ENCODE measurements around the gene CHCHD6. TPM values are rescaled to one million over a fixed set of nuclear protein-coding genes. Genes with fewer than 3 reads are reported as not detected.

CHCHD6 gene
- total RNA-seq, 1 donor from 2014 or later = 3.7 TPM

DNA sequence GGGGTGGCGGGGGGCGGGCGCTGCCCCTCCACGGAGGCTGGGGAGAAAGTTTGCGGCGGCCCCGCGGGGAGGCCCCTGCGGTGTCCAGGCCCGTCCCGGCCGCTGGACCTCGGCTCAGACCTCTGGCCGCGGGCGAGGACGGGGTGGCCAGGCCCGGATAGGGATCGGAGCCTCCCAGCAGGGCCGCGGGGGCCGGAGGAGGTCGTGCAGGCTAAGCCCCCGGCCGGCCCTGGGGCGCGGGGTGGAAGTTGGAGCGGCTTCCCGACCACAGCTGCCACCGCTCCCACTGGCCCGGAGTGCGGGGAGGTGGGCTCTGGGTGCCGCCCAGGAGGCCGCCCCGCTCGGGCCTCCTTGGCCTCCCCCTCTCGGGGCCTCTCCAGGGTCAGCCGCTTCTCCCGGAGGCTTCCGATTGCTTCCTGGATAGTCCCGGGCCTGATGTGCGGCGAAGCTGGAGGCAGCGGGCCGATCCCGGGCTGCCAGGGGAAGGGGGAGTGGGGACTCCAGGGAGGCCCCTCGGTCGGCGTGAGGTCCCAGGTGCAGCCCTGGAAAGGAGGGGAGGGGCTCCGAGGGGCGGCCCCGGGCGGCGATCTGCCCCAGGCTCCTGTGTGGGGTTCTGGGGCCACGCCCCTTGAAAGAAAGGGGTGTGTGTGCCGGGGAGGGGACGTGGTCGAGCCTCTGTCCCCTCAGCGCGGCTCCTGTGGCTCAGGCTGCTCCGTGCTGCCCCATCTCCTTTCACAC is 279.8 kb downstream of the CHCHD6 start:
- peak; percentile 37 for DNase-seq

DNA sequence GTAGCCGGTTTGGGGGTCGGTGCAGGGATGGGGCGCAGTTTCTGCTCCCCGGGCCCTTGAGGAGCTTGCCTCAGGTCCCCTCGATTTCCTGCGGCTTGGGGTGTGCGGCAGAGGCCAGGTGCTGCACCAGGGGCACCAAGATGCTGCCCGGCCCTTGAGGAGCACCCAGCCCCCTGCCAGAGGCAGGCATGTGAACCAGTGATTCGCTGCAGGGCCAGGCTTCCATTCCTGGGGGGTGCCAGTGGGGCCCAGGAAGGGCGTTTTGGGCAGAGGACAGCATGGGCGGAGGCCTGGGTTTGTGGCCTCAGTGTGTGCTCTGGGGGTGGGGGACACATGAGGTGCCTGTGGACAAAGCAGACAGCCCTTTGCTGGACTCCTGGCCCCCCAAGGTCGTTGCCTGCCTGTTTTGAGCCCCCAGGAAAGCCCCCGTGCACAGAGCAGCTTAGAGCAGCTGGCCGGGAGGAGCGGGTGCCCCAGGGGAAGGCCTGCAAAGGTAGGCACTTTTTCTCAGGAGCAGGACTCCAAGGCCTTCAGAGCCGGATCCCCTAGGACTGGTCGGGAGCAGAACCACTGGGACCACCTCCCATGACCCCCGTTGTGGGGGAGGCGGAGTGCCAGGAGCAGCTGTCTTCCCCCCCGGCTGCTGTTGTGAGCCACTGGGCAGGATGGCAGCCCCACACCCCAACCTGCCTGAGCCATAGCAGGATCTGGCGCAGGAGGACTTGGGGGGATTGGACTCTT is 280.5 kb downstream of the CHCHD6 start:
- no peak for DNase-seq

DNA sequence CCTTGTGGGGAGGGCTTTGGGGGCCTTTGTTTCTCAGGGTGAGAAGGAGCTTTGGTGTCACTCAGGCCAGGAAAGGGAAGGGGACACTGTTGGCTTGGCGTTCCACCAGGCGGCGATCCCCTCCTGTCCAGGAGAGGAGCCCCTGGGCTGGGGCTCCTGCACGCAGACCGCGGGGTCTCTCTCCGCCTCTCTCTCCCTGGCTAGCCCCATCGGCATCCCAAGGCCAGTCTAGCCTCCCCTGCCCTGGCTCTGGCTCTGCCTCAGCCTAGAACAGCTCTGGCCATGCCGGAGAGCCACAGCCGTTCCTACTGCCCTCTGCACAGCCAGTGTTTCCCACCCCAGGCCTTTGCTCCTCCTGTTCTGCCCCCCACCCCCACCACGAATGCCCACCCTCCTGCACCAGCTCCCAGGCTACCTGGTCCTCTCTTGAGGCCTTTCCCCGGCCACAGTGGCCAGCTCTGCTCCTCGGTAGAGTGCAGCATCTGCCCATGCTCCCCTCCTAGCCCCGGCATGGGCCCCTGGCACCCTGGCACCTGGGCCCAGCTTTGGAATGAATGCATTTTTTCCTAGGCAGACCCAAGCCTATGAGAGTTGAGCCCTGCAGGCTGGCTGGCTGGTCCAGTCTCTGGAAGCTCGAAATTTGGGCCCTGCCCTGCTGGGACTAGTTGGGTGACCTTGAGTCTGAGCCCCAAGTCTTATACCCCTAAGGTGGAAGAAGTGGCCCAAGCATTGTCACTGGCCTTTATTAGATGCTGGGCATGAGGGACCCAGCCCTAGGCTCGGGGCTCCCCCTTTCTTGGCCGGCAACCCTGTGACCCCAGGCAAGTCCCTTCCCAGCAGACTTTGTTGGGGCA is 281.3 kb downstream of the CHCHD6 start:
- DNase-seq = no peak

DNA sequence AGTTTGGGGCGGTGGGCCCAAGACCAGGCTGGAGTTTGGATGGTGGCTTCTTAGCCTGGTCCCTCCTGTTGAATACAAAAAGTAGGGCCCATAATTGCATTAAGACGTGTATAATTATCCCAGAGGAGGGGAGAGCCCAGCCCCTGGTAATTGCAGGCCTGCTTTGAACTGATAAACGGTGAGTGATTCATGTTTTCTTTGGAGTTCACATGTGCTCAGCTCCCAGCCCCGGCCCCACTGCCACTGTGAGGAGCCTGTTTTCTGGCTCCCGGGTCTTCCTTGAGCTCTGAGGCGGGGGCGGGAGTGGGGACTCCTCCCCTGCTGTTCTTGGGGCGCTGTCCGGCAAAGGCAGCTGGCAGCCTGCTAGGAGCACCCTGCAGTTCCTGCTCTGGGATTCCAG is 282.0 kb downstream of the CHCHD6 start:
- DNase-seq = no peak

DNA sequence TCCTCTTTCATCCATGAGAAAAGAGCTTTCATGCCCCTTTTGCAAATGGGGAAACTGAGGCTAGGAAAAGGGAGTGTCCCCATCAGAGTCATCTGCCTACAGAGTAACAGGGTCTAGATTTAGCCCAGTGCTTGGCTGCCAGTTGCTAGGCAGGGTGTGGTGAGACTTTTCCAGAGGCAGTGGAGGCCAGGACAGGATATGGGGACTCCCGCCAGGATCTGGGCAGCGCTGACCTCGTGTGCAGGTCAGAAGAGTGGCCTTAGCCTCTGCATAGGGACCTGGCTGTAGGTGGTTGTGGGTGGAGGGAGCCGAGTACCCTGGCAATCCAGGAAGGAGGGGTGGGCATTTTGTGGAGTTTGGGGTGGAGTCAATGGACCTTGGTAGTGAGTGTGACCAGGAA is 283.1 kb downstream of the CHCHD6 start:
- no peak for DNase-seq

DNA sequence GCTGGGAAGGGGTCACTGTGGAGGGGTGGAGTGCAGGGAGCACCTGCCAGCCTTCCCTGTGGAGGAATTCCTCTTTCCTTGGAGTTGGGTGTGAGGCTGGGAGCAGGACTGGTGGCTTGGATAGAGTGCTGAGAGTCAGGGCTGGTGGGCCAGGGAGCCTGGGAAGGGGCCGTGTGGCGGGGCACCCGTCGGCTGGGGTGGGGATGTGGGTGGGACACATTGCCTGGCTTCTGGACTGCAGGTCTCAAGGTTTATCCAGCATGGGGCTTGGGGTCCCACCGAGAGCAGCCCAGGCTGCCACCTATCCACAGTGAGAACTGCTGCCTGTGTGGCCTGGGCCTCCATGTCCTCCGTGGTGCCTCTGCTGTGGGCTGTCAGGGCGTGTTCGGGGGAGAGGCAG is 283.6 kb downstream of the CHCHD6 start:
- DNase-seq = no peak

DNA sequence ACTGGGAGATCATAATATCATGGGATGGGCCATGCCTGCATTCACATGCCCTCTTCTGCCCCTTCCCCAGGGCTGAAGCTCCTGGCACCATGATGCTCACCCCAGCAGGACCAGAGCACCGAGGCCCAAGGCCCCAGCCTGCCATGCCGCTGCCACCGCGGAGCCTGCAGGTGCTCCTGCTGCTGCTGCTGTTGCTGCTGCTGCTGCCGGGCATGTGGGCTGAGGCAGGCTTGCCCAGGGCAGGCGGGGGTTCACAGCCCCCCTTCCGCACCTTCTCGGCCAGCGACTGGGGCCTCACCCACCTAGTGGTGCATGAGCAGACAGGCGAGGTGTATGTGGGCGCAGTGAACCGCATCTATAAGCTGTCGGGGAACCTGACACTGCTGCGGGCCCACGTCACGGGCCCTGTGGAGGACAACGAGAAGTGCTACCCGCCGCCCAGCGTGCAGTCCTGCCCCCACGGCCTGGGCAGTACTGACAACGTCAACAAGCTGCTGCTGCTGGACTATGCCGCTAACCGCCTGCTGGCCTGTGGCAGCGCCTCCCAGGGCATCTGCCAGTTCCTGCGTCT is 284.5 kb downstream of the CHCHD6 start:
- DNase-seq = no peak

DNA sequence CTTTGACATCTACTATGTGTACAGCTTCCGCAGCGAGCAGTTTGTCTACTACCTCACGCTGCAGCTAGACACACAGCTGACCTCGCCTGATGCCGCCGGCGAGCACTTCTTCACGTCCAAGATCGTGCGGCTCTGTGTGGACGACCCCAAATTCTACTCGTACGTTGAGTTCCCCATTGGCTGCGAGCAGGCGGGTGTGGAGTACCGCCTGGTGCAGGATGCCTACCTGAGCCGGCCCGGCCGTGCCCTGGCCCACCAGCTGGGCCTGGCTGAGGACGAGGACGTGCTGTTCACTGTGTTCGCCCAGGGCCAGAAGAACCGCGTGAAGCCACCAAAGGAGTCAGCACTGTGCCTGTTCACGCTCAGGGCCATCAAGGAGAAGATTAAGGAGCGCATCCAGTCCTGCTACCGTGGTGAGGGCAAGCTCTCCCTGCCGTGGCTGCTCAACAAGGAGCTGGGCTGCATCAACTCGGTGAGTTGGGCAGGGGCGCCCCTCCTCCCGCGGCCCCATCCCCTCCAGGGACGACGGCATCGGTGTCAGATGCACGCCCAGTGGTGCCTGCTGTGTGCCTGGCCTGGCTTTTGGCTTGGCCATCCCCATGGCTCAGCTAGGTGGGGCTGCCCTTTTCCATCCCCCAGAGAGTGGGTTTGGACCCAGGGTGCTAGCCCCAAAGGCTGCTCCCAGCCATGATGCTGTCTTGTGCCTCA is 285.4 kb downstream of the CHCHD6 start:
- DNase-seq = no peak

DNA sequence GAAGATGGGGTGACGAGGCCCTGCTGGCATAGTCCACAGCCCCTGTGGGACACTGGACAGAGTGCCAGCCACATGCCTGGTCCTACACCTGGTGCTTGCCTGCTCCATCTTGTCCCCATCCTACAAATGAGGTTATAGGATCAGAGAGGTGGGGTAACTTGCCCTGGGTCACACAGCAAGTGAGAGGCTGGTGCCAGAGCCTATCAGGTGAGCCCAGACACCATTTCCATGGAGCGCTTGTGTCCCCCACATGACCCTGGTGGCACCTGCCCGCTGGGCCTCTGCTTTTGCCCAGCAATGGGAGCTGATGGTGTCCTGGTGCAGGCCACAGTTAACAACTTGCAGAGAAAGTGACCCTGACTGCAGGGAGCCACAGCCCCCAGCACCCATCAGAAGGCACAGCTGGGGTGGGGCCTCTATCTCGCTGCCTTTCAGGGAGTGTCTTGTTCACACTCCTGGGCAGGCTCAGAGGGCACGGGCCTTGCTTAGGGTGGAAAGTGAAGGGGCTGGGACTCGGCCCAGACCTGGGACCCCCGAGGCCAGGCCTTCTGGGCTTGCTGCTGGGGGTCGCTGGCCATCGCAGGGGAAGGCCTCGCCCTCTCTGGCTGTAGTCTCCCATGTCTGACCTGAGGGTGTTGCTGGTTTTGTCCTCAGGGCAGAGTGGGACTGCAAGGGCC is 286.1 kb downstream of the CHCHD6 start:
- no peak for DNase-seq

DNA sequence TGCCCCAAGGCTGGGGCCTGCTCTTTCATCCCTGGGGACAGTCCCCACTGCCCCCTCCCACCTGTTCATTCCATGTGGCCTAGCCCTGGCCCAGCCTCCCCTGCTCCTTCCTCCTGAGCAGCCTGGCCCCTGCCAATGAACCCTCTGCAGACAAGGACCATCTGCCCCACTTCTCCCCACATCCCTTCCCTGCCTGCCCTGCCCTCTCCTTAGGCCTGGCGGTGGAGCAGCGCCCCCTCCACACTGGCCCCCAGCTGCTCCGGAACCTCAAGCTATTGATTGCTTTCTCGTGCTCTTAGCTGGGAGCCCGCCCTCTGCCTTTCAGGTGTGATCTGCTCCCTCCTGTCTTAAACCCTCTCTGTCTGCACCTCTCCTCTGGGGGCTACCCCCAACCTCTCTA is 286.9 kb downstream of the CHCHD6 start:
- DNase-seq = no peak

DNA sequence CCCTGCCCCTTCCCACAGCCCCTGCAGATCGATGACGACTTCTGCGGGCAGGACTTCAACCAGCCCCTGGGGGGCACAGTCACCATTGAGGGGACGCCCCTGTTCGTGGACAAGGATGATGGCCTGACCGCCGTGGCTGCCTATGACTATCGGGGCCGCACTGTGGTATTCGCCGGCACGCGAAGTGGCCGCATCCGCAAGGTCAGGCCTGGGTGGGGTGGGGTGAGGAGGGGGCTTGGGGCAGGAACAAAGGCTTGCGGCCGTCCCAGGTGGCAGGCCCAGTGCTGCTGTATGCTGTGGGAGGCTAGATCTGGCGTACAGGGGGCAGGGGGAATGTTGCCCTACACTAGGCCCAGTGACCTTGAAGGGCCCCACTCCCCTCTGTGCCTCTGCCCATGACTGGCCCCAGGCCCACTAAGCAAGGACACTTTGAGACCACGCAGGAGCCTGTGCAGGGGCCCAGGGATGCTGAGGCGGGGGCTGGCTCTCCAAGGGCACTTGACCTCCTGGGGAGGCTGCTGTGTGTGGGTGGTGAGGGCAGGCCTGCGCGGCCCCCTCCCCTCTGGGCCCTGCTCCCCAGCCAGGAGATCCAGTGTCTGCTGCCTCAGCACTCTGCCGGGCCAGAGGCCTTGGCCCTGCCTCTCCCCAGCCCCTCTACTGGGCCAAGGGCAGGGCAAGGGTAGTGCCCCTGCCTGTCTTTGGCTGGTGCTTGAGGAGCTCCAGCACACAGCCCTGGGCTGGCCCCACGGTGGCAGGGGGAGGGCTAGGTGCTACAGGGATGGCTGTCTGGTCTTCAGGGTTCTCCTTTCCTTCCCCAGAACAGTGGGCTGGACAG is 287.5 kb downstream of the CHCHD6 start:
- DNase-seq = no peak

DNA sequence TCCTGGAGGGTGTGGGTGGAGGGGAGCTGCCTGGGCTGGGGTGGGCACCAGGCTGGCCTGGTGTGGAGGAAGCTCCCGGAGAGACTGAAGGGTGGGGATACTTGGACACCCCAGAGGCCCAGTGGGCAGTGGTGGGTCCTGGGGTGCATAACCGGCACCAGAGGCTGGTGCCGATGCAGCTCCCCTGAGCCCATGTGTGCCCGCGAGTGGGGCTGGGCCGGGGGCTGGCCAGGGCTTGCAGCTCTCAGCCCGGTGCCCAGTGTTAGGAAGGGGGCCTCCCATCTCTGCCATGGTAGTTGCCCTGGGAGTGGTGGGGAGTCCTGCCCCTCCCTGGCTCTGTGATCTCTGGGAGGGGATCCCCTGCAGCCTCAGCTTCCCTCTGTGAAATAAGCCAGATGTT is 288.2 kb downstream of the CHCHD6 start:
- DNase-seq = no peak

DNA sequence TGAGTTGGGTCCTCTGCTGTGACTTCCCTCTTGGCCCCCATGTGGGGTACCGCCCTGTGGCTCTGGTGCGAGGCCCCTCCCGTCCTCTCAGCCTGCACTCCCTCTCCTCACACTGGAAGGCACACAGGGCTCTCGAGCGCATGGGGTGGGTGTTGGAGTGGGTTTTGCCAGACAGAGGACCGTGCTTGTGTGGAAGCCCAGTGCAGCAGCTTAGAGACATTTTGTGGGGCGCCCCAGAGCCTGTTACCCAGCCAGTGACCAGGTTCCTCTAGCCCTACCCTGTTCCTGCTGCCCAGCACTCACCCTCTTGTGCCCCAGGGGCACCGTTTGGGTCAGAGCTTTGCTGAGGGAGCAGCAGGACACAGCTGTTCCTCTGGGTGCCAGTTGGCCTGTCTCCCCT is 288.7 kb downstream of the CHCHD6 start:
- DNase-seq = no peak

DNA sequence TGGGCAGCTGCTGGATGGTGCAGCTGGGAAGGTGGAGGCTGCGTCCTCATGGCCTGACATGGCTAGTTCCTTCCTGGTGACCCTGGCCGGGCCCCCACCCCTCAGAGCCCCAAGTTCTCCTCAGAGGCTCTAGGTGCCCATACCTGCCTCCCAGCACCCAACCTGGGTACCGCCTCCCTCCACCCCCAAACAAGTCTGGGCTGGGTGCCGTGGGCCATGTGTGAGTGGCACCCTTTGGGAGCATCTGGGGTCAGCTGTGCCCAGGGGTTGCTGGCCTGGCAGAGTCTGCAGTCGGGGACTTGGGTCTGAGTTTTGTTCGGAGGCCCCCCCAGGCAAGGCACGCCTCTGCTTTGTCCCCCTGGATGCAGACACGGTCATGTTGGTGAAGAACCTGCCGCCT is 289.4 kb downstream of the CHCHD6 start:
- DNase-seq = no peak

DNA sequence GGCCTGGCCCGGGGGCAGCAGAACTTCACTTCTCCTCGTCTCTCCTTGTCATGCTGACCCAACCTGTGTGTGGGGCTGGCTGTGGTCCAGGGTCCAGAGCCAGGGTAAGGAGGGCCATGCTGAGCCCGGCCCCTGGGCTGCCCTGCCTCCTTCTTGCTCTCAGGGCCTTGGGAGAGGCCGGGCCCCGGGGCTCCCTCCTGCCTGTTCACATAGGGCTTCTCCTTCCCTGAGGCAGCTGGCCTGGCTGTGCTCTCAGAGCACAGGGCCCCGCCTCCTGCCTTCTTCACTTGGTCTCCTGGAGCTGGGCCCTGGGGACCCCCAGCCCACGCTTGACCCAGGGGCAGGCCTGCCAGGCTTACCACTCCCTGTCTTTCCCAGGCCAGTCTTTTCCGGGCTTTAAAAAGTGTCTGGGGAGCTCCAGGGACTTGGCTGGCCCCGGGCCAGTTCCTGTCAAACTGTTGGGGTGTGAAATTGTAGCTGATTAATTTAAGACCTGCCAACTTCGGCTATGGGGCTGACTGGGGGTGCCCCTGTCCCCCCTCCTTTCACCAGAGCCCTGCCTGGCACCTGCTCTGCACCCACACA is 290.7 kb downstream of the CHCHD6 start:
- DNase-seq = peak; percentile 24

DNA sequence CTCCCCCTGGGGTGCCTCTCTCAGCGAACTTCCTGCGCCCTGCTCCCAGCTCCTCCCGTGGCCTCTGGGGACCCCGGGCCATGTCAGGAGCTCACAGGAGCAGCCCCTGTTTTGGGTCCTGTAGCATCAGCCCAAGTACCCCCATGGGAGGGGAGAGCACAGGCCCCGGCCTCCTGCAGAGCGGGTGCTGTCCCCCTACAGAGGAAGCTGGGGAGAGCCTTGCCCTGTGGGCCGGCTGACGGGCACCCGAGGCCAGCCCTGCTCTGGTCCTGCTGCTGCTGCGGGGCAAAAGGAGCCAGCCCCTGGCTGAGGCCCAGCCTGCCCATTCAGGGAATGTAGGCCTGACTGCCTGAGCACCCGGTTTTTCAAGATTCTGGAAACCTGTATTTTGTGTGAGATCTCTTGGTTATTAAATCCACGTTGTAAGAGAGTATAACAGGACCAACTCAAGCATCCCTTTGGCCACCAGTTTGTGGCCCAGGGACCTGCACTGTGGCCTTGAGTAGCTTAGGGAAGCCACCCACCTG is 291.3 kb downstream of the CHCHD6 start:
- no peak for DNase-seq

DNA sequence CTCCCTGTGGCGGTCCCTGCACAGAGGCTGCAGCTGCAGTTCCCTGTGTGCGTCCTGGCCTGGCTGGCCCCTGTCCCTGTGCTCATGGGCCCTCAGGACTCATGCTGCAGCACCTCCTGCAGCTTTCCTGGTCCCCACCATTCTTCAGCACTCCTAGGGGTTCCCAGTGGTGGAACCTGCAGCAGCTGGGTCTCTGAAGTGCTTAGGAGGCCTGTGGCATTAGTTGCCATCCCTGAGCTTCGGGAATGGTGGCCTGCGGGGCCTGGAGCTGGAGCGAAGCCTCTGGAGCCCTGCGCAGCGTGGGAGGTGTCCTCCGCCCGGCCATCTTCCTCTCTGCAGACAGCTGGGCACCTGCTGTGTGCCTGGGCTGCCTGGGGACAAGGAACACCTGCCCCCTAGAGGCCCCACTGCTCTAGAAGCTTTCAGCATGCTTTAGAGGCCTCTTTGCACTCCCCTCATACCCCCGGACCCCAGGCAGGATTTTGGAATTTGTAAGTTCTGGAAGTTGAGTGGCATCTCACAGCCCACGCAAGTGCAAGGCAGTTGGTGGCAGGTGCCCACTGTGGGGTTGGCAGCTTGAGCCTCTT is 292.0 kb downstream of the CHCHD6 start:
- DNase-seq = no peak

DNA sequence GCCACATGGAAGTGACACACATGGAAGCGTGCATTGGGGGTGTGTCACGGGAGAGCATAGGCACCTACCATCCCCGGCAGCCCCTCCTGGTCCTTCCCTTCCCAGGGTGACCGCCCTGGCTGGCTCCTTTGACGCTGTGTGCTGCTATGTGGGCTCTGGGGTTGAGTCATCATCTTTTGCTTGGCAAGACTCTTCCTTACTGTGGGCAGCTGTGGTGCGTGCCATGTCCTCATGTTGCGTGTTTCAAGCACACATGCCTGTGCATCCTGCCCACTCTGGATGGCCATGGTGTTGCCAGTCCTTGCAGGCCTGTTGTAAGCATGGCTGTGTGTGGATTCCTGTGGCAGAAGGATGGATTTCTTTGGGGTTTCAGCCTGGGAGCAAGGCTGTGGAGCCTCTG is 292.9 kb downstream of the CHCHD6 start:
- peak; percentile 12 for DNase-seq

DNA sequence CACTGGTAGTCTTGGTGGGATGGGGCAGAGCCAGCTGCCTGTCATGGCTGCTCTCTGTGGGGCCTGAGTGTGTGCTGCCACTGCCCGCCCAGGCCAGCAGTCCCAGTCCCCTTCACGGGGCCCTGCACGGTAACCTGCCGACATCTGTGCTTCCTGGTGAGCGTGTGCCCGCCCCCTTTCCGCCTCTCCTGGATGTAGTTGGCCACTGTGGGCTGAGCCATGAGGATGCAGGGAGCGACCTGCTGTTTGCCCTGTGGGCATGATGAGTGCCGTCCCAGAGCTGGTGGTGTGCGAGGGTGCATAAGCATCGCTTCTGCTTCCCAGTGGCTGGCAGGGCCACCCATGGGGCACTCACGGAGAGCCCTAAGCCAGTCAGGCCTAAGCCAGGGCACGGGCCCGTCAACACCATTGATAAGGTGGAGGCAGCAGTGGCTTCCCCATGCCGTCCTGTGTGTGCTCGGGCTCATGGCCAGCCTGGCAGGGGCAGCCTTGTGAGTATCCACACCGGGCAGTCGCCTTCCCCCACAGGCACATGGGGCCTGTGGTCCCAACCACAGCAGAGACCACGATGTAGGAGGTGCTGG is 293.5 kb downstream of the CHCHD6 start:
- DNase-seq = no peak
